Muscle of leg (tissue), 11 donors: ENCODE measurements around the gene MAML1. TPM values are rescaled to one million over a fixed set of nuclear protein-coding genes. Genes with fewer than 3 reads are reported as not detected.

Source experiments
- DNase-seq: peaks from one replicate; pipeline ENCODE4 v3.0.0; 2013
- H3K27ac ChIP-seq: one replicate; pipeline ENCODE4 v1.5.1; 2013; ENCODE audit warnings: mild to moderate bottlenecking, low read length, control low read depth
- H3K27me3 ChIP-seq: one replicate; pipeline ENCODE4 v1.6.1; 2013; ENCODE audit warnings: low read length; ENCODE audit not compliant: control insufficient read depth, insufficient read depth
- H3K36me3 ChIP-seq: one replicate; pipeline ENCODE4 v1.6.1; 2013; ENCODE audit warnings: low read length; ENCODE audit not compliant: control insufficient read depth, insufficient read depth
- H3K4me1 ChIP-seq: one replicate; pipeline ENCODE4 v1.6.1; 2013; ENCODE audit warnings: low read length; ENCODE audit not compliant: control insufficient read depth, insufficient read depth
- H3K4me3 ChIP-seq: one replicate; pipeline ENCODE4 v1.5.1; 2013; ENCODE audit warnings: low read length, control low read depth
- H3K9me3 ChIP-seq: replicated peaks from 2 replicates; pipeline ENCODE4 v1.6.1; 2013; ENCODE audit warnings: low read depth, low read length; ENCODE audit not compliant: control insufficient read depth
- WGBS: methylation state at CpG from one replicate; pipeline ENCODE4 v1.1.5; 2013; ENCODE audit warnings: missing lambda C conversion rate; ENCODE audit not compliant: insufficient coverage; 5-methylcytosine and 5-hydroxymethylcytosine counted together
- polyA plus RNA-seq, 8 donors: library from polyadenylated mRNA; unstranded; fragments of 120-200 nt; gene quantifications; one replicate each; pipeline versions ENCODE4 v1.2.1 to v1.2.3, GENCODE V29; 2013; ENCODE audit warnings: inconsistent platforms in 1 of 8, low replicate concordance in 1 of 8; ENCODE audit not compliant: insufficient read length in 8 of 8, insufficient read depth in 1 of 8
- total RNA-seq: library from RNA; stranded (reverse); fragments of 120-200 nt; gene quantifications from one replicate; pipeline ENCODE4 v1.2.4, GENCODE V29; 2013

Gene MAML1
- total and polyA plus RNA-seq, 9 donors, result 11.3 to 35.1 (median 27.0) TPM

DNA sequence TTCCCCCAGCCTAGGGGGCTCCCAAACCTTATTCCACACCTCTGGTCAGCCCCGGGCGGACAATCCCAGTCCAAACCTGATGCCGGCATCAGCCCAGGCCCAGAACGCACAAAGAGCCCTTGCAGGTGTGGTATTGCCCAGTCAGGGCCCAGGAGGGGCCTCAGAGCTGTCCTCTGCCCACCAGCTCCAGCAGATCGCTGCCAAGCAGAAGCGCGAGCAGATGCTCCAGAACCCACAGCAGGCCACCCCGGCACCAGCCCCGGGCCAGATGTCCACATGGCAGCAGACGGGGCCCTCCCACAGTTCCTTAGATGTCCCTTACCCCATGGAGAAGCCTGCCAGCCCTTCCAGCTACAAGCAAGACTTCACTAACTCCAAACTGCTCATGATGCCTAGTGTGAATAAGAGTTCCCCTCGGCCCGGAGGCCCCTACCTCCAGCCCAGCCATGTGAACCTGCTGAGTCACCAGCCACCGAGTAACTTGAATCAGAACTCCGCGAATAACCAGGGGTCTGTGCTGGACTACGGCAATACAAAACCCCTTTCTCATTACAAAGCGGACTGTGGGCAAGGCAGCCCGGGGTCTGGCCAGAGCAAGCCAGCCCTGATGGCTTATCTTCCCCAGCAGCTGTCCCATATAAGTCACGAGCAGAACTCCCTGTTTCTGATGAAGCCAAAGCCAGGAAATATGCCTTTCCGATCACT is 33.6 kb downstream of the MAML1 start:
- H3K4me1 ChIP-seq, result peaks cover 28% of the 10 kb centered on the region
- no peak overlapping the region for H3K4me3 ChIP-seq
- H3K9me3 ChIP-seq, result no peaks in the 10 kb centered on the region
- H3K27me3 ChIP-seq, result no peaks in the 10 kb centered on the region
- DNase-seq, result no peak
- no peak overlapping the region for H3K27ac ChIP-seq
- peaks cover 42% of the 10 kb centered on the region for H3K36me3 ChIP-seq
- WGBS, result 89% methylated on average over 17 of the region's 20 CpGs

DNA sequence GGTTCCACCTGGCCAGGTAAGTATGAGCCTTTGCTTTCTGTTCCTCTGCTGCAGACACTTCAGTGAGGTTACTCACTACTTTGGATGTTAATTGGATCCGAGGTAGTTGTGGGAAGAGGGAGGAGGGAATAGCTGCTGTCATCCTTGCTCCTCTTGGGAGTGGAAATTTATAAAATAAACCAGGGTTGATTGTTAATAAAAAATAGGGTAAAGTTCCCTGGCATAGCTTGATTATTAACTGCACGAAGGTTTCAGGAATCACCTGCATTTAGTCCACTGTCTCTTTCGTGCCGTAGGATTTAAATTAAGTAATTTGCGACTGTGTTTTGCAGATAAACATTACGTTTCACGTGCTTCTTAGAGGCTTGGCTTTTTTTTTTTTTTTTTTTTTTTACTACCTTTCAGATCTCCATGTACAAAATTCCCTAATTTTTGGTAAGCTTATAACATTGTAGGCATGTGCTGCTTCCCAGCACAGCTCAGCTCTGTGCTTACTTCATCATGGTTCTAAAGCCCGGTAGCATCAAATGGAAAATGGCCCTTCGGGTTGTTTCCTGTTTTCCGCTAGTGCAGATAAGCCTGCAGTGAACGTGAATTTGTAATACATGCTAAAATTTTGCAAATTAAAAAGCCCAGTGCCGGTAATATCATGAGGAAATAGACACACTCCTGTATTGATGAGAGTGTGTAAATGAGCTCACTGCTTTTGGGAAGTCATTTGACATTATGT is 34.3 kb downstream of the MAML1 start:
- Histone ChIP-seq H3K4me1 (peaks cover 25% of the 10 kb centered on the region), H3K27ac (no peak overlapping the region)
- WGBS, result 86% methylated on average over 7 of the region's 12 CpGs

GRCh38 chr5:179767496-179768100 is 35.0 kb downstream of the MAML1 start:
- H3K27ac ChIP-seq, result no peak overlapping the region
- WGBS, result 100% methylated on average over 3 of the region's 9 CpGs
- H3K9me3 ChIP-seq, result no peaks in the 10 kb centered on the region
- H3K4me3 ChIP-seq, result no peak overlapping the region
- H3K27me3 ChIP-seq, result no peaks in the 10 kb centered on the region
- no peak for DNase-seq
- peaks cover 56% of the 10 kb centered on the region for H3K36me3 ChIP-seq
- peaks cover 18% of the 10 kb centered on the region for H3K4me1 ChIP-seq

More for the DNA sequence above, 34.3 kb downstream of the MAML1 start:
- H3K36me3 ChIP-seq, result peaks cover 49% of the 10 kb centered on the region
- H3K9me3 ChIP-seq, result no peaks in the 10 kb centered on the region
- H3K4me3 ChIP-seq, result no peak overlapping the region
- DNase-seq, result no peak
- H3K27me3 ChIP-seq, result no peaks in the 10 kb centered on the region

DNA sequence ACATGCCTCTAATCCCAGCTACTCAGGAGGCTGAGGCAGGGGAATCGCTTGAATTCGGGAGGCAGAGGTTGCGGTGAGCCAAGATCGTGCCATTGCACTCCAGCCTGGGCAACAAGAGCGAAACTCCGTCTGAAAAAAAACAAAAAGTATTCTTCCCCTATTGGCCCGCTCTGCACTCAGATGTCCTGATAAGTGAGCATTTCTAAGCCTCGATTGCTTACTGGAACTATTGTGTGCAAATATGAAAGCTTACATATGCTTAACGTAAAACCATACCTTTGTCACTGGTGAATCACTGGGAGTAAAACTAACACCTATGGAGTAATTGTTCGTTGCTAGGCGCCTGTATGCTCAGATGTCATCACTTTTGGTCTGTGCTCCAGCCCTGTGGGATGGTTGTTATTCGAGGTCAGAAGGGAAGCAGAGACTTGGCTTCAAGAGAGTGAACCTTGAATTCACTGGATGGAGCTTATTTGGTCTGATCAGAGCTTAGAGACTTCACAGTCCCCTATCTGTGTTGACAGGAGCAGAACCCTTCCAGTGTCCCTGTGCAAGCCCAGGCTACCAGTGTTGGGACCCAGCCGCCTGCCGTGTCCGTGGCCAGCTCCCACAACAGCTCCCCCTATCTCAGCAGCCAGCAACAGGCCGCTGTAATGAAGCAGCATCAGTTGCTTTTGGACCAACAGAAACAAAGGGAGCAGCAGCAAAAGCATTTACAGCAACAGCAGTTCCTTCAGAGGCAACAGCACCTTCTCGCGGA is 35.9 kb downstream of the MAML1 start:
- Histone ChIP-seq H3K27me3 (no peaks in the 10 kb centered on the region), H3K4me3 (no peak overlapping the region), H3K4me1 (peaks cover 13% of the 10 kb centered on the region), H3K27ac (no peak overlapping the region), H3K9me3 (no peaks in the 10 kb centered on the region), H3K36me3 (peaks cover 65% of the 10 kb centered on the region)
- no peak for DNase-seq
- WGBS, result 82% methylated on average over 13 of the region's 18 CpGs

GRCh38 chr5:179769271-179769670 is 36.6 kb downstream of the MAML1 start:
- H3K4me1 ChIP-seq, result peaks cover 7% of the 10 kb centered on the region
- WGBS, result no CpG with 5 or more reads among the region's 6 CpGs
- H3K27ac ChIP-seq, result no peak overlapping the region
- no peaks in the 10 kb centered on the region for H3K27me3 ChIP-seq
- DNase-seq, result no peak
- peaks cover 73% of the 10 kb centered on the region for H3K36me3 ChIP-seq
- H3K9me3 ChIP-seq, result no peaks in the 10 kb centered on the region
- H3K4me3 ChIP-seq, result no peak overlapping the region

DNA sequence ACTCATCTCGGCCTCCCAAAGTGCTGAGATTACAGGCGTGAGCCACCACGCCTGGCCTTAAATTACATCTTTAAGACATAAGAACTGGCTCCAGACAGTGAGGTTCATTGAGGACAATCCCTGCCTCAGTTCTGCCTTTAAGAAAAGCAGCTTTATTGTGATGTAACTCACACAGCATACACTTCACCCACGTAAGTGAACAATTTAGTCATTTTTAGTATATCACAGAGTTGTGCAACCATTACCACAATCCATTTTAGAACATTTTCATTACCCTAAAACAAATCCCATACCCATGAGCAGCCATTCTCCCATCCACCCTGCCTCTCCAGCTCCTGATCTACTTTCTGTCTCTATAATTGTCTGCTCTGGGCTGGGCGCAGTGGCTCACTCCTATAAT is 37.2 kb downstream of the MAML1 start:
- Histone ChIP-seq H3K4me3 (no peak overlapping the region), H3K27me3 (no peaks in the 10 kb centered on the region), H3K27ac (no peak overlapping the region), H3K4me1 (peaks cover 7% of the 10 kb centered on the region), H3K9me3 (no peaks in the 10 kb centered on the region), H3K36me3 (peaks cover 78% of the 10 kb centered on the region)
- WGBS, result 96% methylated on average over 4 of the region's 5 CpGs
- no peak for DNase-seq

DNA sequence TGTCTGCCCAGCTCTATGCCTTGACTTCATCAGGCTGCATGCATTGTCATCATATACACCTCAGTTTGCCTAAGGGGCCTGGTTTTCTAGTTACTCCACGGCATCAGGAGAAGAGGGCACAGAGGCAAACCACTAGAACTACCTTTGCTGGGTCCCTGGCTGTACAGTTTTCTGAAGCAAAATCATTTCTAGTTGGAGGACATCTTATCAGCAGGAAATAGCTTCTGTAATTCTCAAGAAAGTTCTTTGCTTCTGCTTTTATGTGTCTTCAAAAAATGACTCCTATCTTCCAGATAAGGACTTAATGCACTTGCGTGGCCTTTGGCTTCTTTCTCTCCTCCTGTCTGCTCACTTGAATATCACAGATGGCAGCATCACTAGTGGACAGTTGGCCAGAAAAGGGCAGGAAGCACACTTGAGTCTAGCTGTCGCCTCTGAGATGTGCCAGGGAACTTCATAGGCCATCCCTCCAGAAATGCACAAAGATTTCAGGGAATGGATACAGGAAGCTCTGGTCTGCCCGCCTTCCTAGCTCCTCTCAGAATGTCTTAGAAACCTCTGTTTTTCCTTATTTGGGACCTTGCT is 38.8 kb downstream of the MAML1 start:
- 94% methylated on average over 2 of the region's 4 CpGs for WGBS
- H3K36me3 ChIP-seq, result peaks cover 80% of the 10 kb centered on the region
- no peak overlapping the region for H3K4me3 ChIP-seq
- no peak for DNase-seq
- no peaks in the 10 kb centered on the region for H3K4me1 ChIP-seq
- H3K27me3 ChIP-seq, result no peaks in the 10 kb centered on the region
- H3K9me3 ChIP-seq, result no peaks in the 10 kb centered on the region
- no peak overlapping the region for H3K27ac ChIP-seq

DNA sequence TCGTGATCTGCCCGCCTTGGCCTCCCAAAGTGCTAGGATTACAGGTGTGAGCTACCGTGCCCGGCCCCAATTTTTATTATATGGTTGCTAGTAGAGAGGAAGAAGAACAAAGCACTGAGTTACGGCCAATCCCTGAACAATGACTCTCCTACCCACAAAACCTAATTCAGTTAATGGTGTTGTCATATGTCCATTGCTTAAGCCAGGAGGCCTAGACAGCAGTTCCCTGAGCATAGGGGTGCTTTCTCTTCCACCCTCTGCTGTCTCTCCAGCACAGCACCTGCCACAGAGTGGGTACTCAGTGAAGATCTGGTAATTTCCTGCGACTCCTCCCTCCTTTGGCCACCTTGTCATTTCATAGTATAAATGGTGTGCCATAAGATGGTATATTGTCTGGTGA is 39.7 kb downstream of the MAML1 start:
- H3K9me3 ChIP-seq, result no peaks in the 10 kb centered on the region
- no peak overlapping the region for H3K4me3 ChIP-seq
- no peak for DNase-seq
- no peak overlapping the region for H3K27ac ChIP-seq
- WGBS, result 100% methylated on average over 2 of the region's 6 CpGs
- H3K4me1 ChIP-seq, result no peaks in the 10 kb centered on the region
- H3K36me3 ChIP-seq, result peaks cover 80% of the 10 kb centered on the region
- no peaks in the 10 kb centered on the region for H3K27me3 ChIP-seq

- H3K27ac ChIP-seq, result no peak overlapping the region
- DNase-seq, result no peak
- 93% methylated on average over 9 of the region's 9 CpGs for WGBS
- H3K4me1 ChIP-seq, result no peaks in the 10 kb centered on the region
- no peaks in the 10 kb centered on the region for H3K27me3 ChIP-seq
- H3K9me3 ChIP-seq, result no peaks in the 10 kb centered on the region
- H3K4me3 ChIP-seq, result no peak overlapping the region
- H3K36me3 ChIP-seq, result peaks cover 84% of the 10 kb centered on the region
Measured at GRCh38 chr5:179773686-179774040, 41.0 kb downstream of the MAML1 start.
